Activated naive CD4-positive, alpha-beta T cell treated with anti-CD3 and anti-CD28 coated beads for 36 hours (primary cell): ENCODE measurements around the gene HNF4A. TPM values are rescaled to one million over a fixed set of nuclear protein-coding genes. Genes with fewer than 3 reads are reported as not detected.

Experiments used
- CTCF ChIA-PET: fragments of 350-600 bp; sonication (Branson Sonifier 250); formaldehyde crosslinking; loops from one replicate; lab custom pipeline; 2021; ENCODE audit warnings: antibody characterized with exemption; lab: Charles Lee
- DNase-seq: peaks from one replicate; pipeline ENCODE4 v3.0.0-alpha.2; 2020
- H3K27ac Mint-ChIP-seq: one replicate; pipeline ENCODE4 v1.8.0; 2021; ENCODE audit warnings: mild to moderate bottlenecking, mixed read lengths
- H3K27me3 Mint-ChIP-seq: one replicate; pipeline ENCODE4 v1.8.0; 2021; ENCODE audit warnings: low read depth, mixed read lengths
- H3K36me3 Mint-ChIP-seq: one replicate; pipeline ENCODE4 v1.8.0; 2021; ENCODE audit warnings: low read depth, mixed read lengths
- H3K4me1 Mint-ChIP-seq: one replicate; pipeline ENCODE4 v1.8.0; 2021; ENCODE audit warnings: low read depth, mixed read lengths
- H3K4me3 Mint-ChIP-seq: one replicate; pipeline ENCODE4 v1.8.0; 2021; ENCODE audit warnings: mild to moderate bottlenecking, moderate library complexity, mixed read lengths
- H3K9me3 Mint-ChIP-seq: one replicate; pipeline ENCODE4 v1.8.0; 2021; ENCODE audit warnings: mixed read lengths
- intact Hi-C: fragments of 100-400 bp; cut with micrococcal nuclease; formaldehyde crosslinking; loops from one replicate; pipeline ENCODE4 v1.15.1; 2023
- microRNA-seq: library from miRNA; unstranded; fragments of <30 nt; microRNA quantifications from one replicate; pipeline ENCODE4 v1.2.0, GENCODE V29; 2022; ENCODE audit warnings: borderline microRNAs expressed, borderline replicate concordance
- total RNA-seq, 2 experiments: library from RNA; stranded (reverse); gene quantifications; one replicate each; pipeline ENCODE4 v1.2.3, GENCODE V29; 2021

HNF4A gene
- total RNA-seq, 2 experiments from 2014 or later = not detected

GRCh38 chr20:44481719-44482416 is 126.4 kb downstream of the HNF4A start:
- intact Hi-C loops = no loop called here
- no peak for DNase-seq
- CTCF ChIA-PET = no interaction called here
- H3K4me1 Mint-ChIP-seq = peaks cover 10% of the 10 kb centered on the region
- H3K27me3 Mint-ChIP-seq = no peaks in the 10 kb centered on the region
- H3K4me3 Mint-ChIP-seq = no peak overlapping the region
- H3K27ac Mint-ChIP-seq = no peak overlapping the region
- H3K9me3 Mint-ChIP-seq = no peaks in the 10 kb centered on the region
- H3K36me3 Mint-ChIP-seq = peaks cover 21% of the 10 kb centered on the region

DNA sequence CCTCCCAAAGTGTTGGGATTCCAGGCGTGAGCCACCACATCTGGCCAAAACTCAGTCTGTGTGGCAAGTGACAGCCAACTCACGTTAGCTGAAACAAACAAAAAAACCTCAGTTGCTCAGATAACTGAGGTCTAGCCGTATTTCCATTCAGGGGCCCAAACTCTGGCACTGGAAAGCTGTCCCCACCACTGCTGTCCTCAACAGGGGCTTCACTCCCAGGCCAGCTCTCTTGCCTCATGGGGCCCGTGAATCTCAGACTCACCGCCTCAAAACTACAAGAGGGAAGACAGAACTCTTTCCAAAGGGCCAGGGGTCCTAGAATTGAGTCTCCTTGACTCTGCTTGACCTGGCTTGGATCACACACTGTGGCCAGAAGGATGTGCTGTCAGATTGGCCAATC is 127.6 kb downstream of the HNF4A start:
- no peaks in the 10 kb centered on the region for H3K9me3 Mint-ChIP-seq
- DNase-seq = no peak
- no peaks in the 10 kb centered on the region for H3K27me3 Mint-ChIP-seq
- CTCF ChIA-PET = interaction anchor here (0.7 kb wide), 1 partner anchor 127 kb away, joined by 3 read pairs; no protein-coding TSS in a partner anchor
- H3K4me1 Mint-ChIP-seq = peaks cover 6% of the 10 kb centered on the region
- H3K27ac Mint-ChIP-seq = no peak overlapping the region
- H3K36me3 Mint-ChIP-seq = peaks cover 23% of the 10 kb centered on the region
- H3K4me3 Mint-ChIP-seq = no peak overlapping the region
- intact Hi-C loops = no loop called here

Small RNA genes lying within 50 kb of the gene (microRNA-seq; reads per million reads assigned to microRNA genes)
- not detected for gene MIR3646

Other genes with a start within 250 kb of the HNF4A start
- gene JPH2, start 168.5 kb upstream of the HNF4A start, total RNA-seq = not detected
- gene OSER1, start 144.9 kb upstream of the HNF4A start, total RNA-seq = 10 to 100 TPM; 27.7 to 28.4 TPM
- under 1 TPM; 0.27 to 0.50 TPM for gene GDAP1L1, start 108.4 kb upstream of the HNF4A start, total RNA-seq
- gene FITM2, start 44.5 kb upstream of the HNF4A start, total RNA-seq = 1 to 10 TPM; 1.7 to 2.1 TPM
- not detected for gene R3HDML, start 18.7 kb upstream of the HNF4A start, total RNA-seq
- 10 to 100 TPM; 10.8 to 11.5 TPM for gene TTPAL, start 120.2 kb downstream of the HNF4A start, total RNA-seq
- 10 to 100 TPM; 48.7 to 50.2 TPM for gene SERINC3, start 166.4 kb downstream of the HNF4A start, total RNA-seq
- gene PKIG, start 226.9 kb downstream of the HNF4A start, total RNA-seq = 1 to 10 TPM; 4.6 to 4.7 TPM